Measurements from ENCODE around the gene SPTBN1.

DNA sequence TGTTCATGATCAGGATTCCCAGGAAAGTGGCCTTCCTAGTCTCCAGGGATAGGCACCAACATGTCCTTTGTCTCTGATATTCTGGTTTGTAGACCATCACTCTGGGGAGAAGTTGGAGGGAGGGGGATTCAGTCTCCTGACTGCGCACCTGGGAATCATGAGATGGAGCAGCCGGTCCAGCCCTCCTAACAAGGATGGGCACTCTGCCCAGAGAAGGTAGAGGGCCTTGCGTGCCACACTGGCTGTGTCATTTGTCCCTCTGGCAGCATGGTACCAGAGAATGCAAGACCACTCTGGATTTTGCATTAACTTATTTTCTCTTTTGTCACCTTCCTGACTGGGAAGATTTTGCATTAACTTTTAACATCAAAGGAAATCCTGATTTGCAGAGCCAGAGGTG is 192.1 kb downstream of the SPTBN1 start:
- TF ChIP-seq, protein P1, sequence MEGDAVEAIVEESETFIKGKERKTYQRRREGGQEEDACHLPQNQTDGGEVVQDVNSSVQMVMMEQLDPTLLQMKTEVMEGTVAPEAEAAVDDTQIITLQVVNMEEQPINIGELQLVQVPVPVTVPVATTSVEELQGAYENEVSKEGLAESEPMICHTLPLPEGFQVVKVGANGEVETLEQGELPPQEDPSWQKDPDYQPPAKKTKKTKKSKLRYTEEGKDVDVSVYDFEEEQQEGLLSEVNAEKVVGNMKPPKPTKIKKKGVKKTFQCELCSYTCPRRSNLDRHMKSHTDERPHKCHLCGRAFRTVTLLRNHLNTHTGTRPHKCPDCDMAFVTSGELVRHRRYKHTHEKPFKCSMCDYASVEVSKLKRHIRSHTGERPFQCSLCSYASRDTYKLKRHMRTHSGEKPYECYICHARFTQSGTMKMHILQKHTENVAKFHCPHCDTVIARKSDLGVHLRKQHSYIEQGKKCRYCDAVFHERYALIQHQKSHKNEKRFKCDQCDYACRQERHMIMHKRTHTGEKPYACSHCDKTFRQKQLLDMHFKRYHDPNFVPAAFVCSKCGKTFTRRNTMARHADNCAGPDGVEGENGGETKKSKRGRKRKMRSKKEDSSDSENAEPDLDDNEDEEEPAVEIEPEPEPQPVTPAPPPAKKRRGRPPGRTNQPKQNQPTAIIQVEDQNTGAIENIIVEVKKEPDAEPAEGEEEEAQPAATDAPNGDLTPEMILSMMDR (conservative IDR thresholded peaks at IDR 0.05; ENCODE audit: low read length): no peak
- no peak for TF ChIP-seq EZH2phosphoT487 (IDR thresholded peaks at IDR 0.05; ENCODE audit: borderline replicate concordance)
